MM.1S (cell line): Measurements from ENCODE around the gene TMEM147.

Experiments used
- DNase-seq: peaks from one replicate; pipeline ENCODE4 v3.0.0-alpha.2; 2015
- H2AFZ ChIP-seq: fragments of 300-600 bp; sonication (generic); 2 replicates; pipeline ENCODE4 v1.6.0; 2016; ENCODE audit warnings: antibody characterized with exemption, low read length
- H3F3A ChIP-seq: fragments of 300-600 bp; sonication (generic); 2 replicates; pipeline ENCODE4 v1.6.1; 2016; ENCODE audit warnings: mild to moderate bottlenecking, antibody characterized with exemption, low read length, moderate library complexity, mixed read lengths; ENCODE audit not compliant: insufficient read depth
- H3K27ac ChIP-seq: fragments of 300-600 bp; sonication (generic); 2 replicates; pipeline ENCODE4 v1.5.1; 2016; ENCODE audit warnings: mild to moderate bottlenecking, low read length
- H3K27me3 ChIP-seq: fragments of 300-600 bp; sonication (generic); replicated peaks from 2 replicates; pipeline ENCODE4 v1.6.0; 2016; ENCODE audit warnings: low read length; ENCODE audit not compliant: insufficient read depth
- H3K36me3 ChIP-seq: fragments of 300-600 bp; sonication (generic); replicated peaks from 2 replicates; pipeline ENCODE4 v1.6.1; 2016; ENCODE audit warnings: mild to moderate bottlenecking, low read length, mixed read lengths; ENCODE audit not compliant: insufficient read depth
- H3K4me1 ChIP-seq: fragments of 300-600 bp; sonication (generic); 2 replicates; pipeline ENCODE4 v1.6.1; 2016; ENCODE audit warnings: low read length, mixed read lengths
- H3K4me2 ChIP-seq: fragments of 300-600 bp; sonication (generic); 2 replicates; pipeline ENCODE4 v1.6.0; 2016; ENCODE audit warnings: low read depth, low read length
- H3K4me3 ChIP-seq: fragments of 300-600 bp; sonication (generic); 2 replicates; pipeline ENCODE4 v1.5.1; 2016; ENCODE audit warnings: low read length, mixed read lengths
- H3K79me2 ChIP-seq: fragments of 300-600 bp; sonication (generic); 2 replicates; pipeline ENCODE4 v1.6.1; 2016; ENCODE audit warnings: mixed run types, low read length, mixed read lengths
- H3K9ac ChIP-seq: fragments of 300-600 bp; sonication (generic); 2 replicates; pipeline ENCODE4 v1.6.1; 2016; ENCODE audit warnings: low read length, mixed read lengths
- H3K9me2 ChIP-seq: fragments of 300-600 bp; sonication (generic); replicated peaks from 2 replicates; pipeline ENCODE4 v1.6.1; 2016; ENCODE audit warnings: mild to moderate bottlenecking, low read length, mixed read lengths; ENCODE audit not compliant: insufficient read depth
- H3K9me3 ChIP-seq: fragments of 300-600 bp; sonication (generic); replicated peaks from 2 replicates; pipeline ENCODE4 v1.6.1; 2016; ENCODE audit warnings: mild to moderate bottlenecking, low read length, mixed read lengths; ENCODE audit not compliant: insufficient read depth
- H4K20me1 ChIP-seq: fragments of 300-600 bp; sonication (generic); 2 replicates; pipeline ENCODE4 v1.6.1; 2016; ENCODE audit warnings: mild to moderate bottlenecking, low read length, moderate library complexity, mixed read lengths; ENCODE audit not compliant: insufficient read depth
- EZH2 ChIP-seq: fragments of 300-600 bp; sonication (generic); optimal IDR thresholded peaks from 2 replicates; pipeline ENCODE3; 2017; ENCODE audit warnings: low read depth, mild to moderate bottlenecking, antibody characterized with exemption, low read length, mixed read lengths
- EZH2phosphoT487 ChIP-seq: fragments of 300-600 bp; sonication (generic); IDR thresholded peaks from 2 replicates; pipeline ENCODE4 v1.6.1; 2018; ENCODE audit warnings: antibody characterized with exemption, low read length
- TF ChIP-seq, protein P1 (sequence below): fragments of 300-600 bp; sonication (generic); IDR thresholded peaks from 2 replicates; pipeline ENCODE4 v1.5.1; 2016; ENCODE audit warnings: antibody characterized with exemption, low read length, mixed read lengths

The TMEM147 gene

DNA sequence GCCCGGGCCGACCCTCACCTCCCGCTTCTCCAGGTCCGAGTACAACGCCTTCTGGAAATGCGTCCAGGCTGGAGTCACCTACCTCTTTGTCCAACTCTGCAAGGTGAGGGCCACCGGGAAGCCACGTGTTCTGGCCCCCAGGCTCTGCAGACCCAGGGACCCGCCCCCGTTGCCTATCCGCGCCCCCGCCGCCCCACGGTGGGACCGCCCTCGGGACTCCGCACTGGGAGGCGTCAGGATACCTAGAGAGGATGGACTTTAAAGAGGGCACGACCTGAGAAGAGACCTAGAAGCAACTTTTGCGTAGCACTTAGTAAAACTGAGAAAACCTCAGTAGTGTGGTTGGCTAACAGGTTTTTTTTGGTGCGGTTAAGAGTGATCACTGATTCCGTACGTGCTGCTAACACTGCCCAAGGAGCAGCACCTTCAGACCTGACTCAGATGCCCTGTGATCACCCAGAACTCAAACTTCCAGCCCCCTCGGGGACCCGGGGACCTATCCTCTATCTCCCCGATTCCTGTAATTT, 492 bp downstream of the TMEM147 start:
- TF ChIP-seq EZH2 = no peak
- TF ChIP-seq, protein P1, sequence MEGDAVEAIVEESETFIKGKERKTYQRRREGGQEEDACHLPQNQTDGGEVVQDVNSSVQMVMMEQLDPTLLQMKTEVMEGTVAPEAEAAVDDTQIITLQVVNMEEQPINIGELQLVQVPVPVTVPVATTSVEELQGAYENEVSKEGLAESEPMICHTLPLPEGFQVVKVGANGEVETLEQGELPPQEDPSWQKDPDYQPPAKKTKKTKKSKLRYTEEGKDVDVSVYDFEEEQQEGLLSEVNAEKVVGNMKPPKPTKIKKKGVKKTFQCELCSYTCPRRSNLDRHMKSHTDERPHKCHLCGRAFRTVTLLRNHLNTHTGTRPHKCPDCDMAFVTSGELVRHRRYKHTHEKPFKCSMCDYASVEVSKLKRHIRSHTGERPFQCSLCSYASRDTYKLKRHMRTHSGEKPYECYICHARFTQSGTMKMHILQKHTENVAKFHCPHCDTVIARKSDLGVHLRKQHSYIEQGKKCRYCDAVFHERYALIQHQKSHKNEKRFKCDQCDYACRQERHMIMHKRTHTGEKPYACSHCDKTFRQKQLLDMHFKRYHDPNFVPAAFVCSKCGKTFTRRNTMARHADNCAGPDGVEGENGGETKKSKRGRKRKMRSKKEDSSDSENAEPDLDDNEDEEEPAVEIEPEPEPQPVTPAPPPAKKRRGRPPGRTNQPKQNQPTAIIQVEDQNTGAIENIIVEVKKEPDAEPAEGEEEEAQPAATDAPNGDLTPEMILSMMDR = no peak
- no peak for TF ChIP-seq EZH2phosphoT487
- Histone ChIP-seq H3K27me3 (no peaks in the 10 kb centered on the region), H3K9me3 (no peaks in the 10 kb centered on the region), H2AFZ (peak overlapping the region; percentile 96), H3F3A (no peaks in the 10 kb centered on the region), H3K36me3 (no peaks in the 10 kb centered on the region), H4K20me1 (no peaks in the 10 kb centered on the region), H3K4me3 (peak overlapping the region; percentile 82), H3K9me2 (no peaks in the 10 kb centered on the region), H3K79me2 (peaks cover 30% of the 10 kb centered on the region), H3K27ac (peak overlapping the region; percentile 11; the same call in 1 of the 2 replicates), H3K4me2 (peak overlapping the region; percentile 93), H3K4me1 (peaks cover 11% of the 10 kb centered on the region), H3K9ac (peak overlapping the region; percentile 90)
- peak; percentile 52 for DNase-seq

DNA sequence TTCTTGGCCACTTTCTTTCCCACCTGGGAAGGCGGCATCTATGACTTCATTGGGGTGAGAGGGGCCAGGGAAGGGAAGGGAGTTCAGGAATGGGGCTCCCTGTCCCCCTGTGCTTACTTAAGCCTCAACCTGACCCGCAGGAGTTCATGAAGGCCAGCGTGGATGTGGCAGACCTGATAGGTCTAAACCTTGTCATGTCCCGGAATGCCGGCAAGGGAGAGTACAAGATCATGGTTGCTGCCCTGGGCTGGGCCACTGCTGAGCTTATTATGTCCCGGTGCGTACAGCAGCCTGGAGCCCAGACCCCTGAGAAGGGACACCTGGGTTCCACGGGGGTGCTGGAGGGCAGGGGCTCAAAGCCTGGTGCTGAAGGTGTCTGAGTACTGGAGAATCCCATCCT, 1.1 kb downstream of the TMEM147 start:
- Histone ChIP-seq H3K9ac (peak overlapping the region; percentile 90; the same call in 1 of the 2 replicates), H3K9me3 (no peaks in the 10 kb centered on the region), H3K27me3 (no peaks in the 10 kb centered on the region), H3K4me3 (peak overlapping the region; percentile 82), H3F3A (no peaks in the 10 kb centered on the region), H4K20me1 (no peaks in the 10 kb centered on the region), H2AFZ (no peak overlapping the region), H3K27ac (no peak overlapping the region), H3K36me3 (no peaks in the 10 kb centered on the region), H3K4me2 (peak overlapping the region; percentile 93), H3K4me1 (peaks cover 11% of the 10 kb centered on the region), H3K9me2 (no peaks in the 10 kb centered on the region), H3K79me2 (peaks cover 30% of the 10 kb centered on the region)
- TF ChIP-seq EZH2phosphoT487 (no peak), EZH2 (no peak)
- TF ChIP-seq, protein P1 = no peak
- DNase-seq = no peak

DNA sequence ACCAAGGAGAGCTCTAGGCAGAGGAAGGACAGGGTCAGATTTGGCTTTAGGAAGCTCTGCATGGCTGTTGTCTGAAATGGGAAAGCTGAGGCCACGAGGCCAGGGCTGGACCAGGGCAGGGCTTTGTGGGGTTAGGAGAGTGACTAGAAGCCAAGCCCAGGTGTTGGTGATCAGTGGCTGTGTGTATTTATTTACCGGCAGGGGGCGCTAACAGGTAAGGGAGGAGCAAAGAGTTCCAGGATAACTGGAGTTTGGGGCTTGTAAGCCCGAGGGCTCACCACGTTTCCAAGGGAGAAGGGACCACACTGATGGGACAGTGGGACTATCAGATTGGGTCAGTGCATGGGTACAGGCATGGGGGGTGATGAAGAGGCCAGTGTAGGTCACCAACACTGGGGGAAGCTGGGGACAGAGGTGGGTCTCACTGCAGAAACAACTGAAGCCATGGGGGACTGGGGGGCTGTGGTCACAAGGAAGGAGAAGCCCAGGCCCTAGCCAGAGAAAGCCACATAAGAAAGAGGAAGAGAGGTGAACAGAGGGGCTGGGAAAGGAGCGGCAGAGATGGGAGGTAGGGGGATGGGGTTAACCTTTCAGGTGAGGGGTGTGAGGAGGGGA, 3.9 kb downstream of the TMEM147 start:
- H3K4me2 ChIP-seq = no peak overlapping the region
- no peak overlapping the region for H3K9ac ChIP-seq
- H3K4me1 ChIP-seq = peaks cover 11% of the 10 kb centered on the region
- H3F3A ChIP-seq = no peaks in the 10 kb centered on the region
- H3K27ac ChIP-seq = no peak overlapping the region
- H3K9me2 ChIP-seq = no peaks in the 10 kb centered on the region
- no peak overlapping the region for H3K4me3 ChIP-seq
- DNase-seq = peak; percentile 55
- H3K36me3 ChIP-seq = no peaks in the 10 kb centered on the region
- H3K27me3 ChIP-seq = peaks cover 17% of the 10 kb centered on the region
- no peaks in the 10 kb centered on the region for H4K20me1 ChIP-seq
- no peaks in the 10 kb centered on the region for H3K9me3 ChIP-seq
- no peak overlapping the region for H2AFZ ChIP-seq
- peaks cover 24% of the 10 kb centered on the region for H3K79me2 ChIP-seq
- TF ChIP-seq, protein P1 = peak; percentile 87
- no peak for TF ChIP-seq EZH2
